GM23248 (cell line): ENCODE results near the gene FARS2. TPM values are rescaled to one million over a fixed set of nuclear protein-coding genes. Genes with fewer than 3 reads are reported as not detected.

Experiments used
- DNase-seq: peaks from one replicate; pipeline ENCODE4 v3.0.0-alpha.2; 2015
- H2AFZ ChIP-seq: fragments of 200-600 bp; sonication (generic); 2 replicates; pipeline ENCODE4 v1.6.1; 2016; ENCODE audit warnings: antibody characterized with exemption
- H3F3A ChIP-seq: fragments of 200-600 bp; sonication (generic); 2 replicates; pipeline ENCODE4 v1.6.1; 2016; ENCODE audit warnings: mild to moderate bottlenecking, antibody characterized with exemption, mixed run types; ENCODE audit not compliant: insufficient read depth
- H3K27ac ChIP-seq: fragments of 200-600 bp; sonication (generic); 2 replicates; pipeline ENCODE4 v1.5.1; 2016; ENCODE audit warnings: mild to moderate bottlenecking
- H3K27me3 ChIP-seq: fragments of 200-600 bp; sonication (generic); replicated peaks from 2 replicates; pipeline ENCODE4 v1.6.1; 2016; ENCODE audit warnings: mild to moderate bottlenecking; ENCODE audit not compliant: insufficient read depth
- H3K36me3 ChIP-seq: fragments of 200-600 bp; sonication (generic); 2 replicates; pipeline ENCODE4 v1.6.1; 2016; ENCODE audit warnings: low read depth, mild to moderate bottlenecking
- H3K4me1 ChIP-seq: fragments of 200-600 bp; sonication (generic); 2 replicates; pipeline ENCODE4 v1.6.1; 2016; ENCODE audit warnings: mild to moderate bottlenecking; ENCODE audit not compliant: insufficient read depth
- H3K4me2 ChIP-seq: fragments of 200-600 bp; sonication (generic); one replicate; pipeline ENCODE4 v1.6.1; 2016; ENCODE audit warnings: mild to moderate bottlenecking; ENCODE audit not compliant: unreplicated experiment
- H3K4me3 ChIP-seq: fragments of 200-600 bp; sonication (generic); 2 replicates; pipeline ENCODE4 v1.5.1; 2016; ENCODE audit warnings: mild to moderate bottlenecking
- H3K79me2 ChIP-seq: fragments of 200-600 bp; sonication (generic); 2 replicates; pipeline ENCODE4 v1.6.1; 2016; ENCODE audit warnings: mild to moderate bottlenecking; ENCODE audit not compliant: insufficient read depth
- H3K9ac ChIP-seq: fragments of 200-600 bp; sonication (generic); 2 replicates; pipeline ENCODE4 v1.6.1; 2016; ENCODE audit warnings: mild to moderate bottlenecking
- H3K9me2 ChIP-seq: fragments of 200-600 bp; sonication (generic); 2 replicates; pipeline ENCODE4 v1.6.1; 2016; ENCODE audit warnings: mixed run types, mild to moderate bottlenecking, moderate library complexity; ENCODE audit not compliant: insufficient read depth
- H3K9me3 ChIP-seq: fragments of 200-600 bp; sonication (generic); one replicate; pipeline ENCODE4 v1.6.1; 2017; ENCODE audit warnings: low read depth
- H4K20me1 ChIP-seq: fragments of 200-600 bp; sonication (generic); 2 replicates; pipeline ENCODE4 v1.6.0; 2016; ENCODE audit not compliant: insufficient read depth
- EZH2 ChIP-seq: fragments of 200-600 bp; sonication (generic); IDR thresholded peaks from 2 replicates; pipeline ENCODE4 v1.6.1; 2018; ENCODE audit warnings: antibody characterized with exemption, mild to moderate bottlenecking; ENCODE audit not compliant: insufficient read depth, poor library complexity, severe bottlenecking
- EZH2phosphoT487 ChIP-seq: fragments of 200-600 bp; sonication (generic); IDR thresholded peaks from 2 replicates; pipeline ENCODE4 v1.6.1; 2018; ENCODE audit warnings: antibody characterized with exemption, moderate library complexity, mild to moderate bottlenecking, low read depth; ENCODE audit not compliant: insufficient read depth
- WGBS, 2 experiments: methylation state at CpG; one replicate each; pipeline ENCODE4 v1.1.6; 2015 to 2017; ENCODE audit warnings: low lambda C conversion rate in 2 of 2, low coverage in 1 of 2; ENCODE audit errors: missing lambda C conversion rate in 2 of 2; 5-methylcytosine and 5-hydroxymethylcytosine counted together
- in situ Hi-C: fragments of 300-500 bp; cut with MboI; formaldehyde crosslinking; loops from 2 replicates; pipeline ENCODE4 v1.15.0; 2020
- polyA plus RNA-seq: library from polyadenylated mRNA; unstranded; fragments of >200 nt; fragmentation: Nextera tagmentation; extraction: Ambion mirVana; gene quantifications from 2 replicates; pipeline ENCODE4 v1.2.1, GENCODE V29; 2016
- total RNA-seq: library from RNA; depleted of rRNA; stranded (reverse); fragments of >200 nt; shearing (Covaris generic); gene quantifications from 2 replicates; pipeline ENCODE4 v1.2.3, GENCODE V29; 2014

The FARS2 gene
- total and polyA plus RNA-seq, 2 experiments from 2014 or later: 15.1 to 16.5 TPM

- no peak for TF ChIP-seq EZH2
- TF ChIP-seq EZH2phosphoT487: no peak
- H3K4me3 ChIP-seq: no peak overlapping the region
- H4K20me1 ChIP-seq: no peaks in the 10 kb centered on the region
- no peak overlapping the region for H3K4me2 ChIP-seq
- peaks cover 2% of the 10 kb centered on the region; the same call in 1 of the 2 replicates for H3F3A ChIP-seq
- in situ Hi-C loops: loop anchor here (10.0 to 25.0 kb wide), 2 partner anchors 264 to 1086 kb away; no protein-coding TSS in a partner anchor
- peaks cover 21% of the 10 kb centered on the region; the same call in 1 of the 2 replicates for H3K79me2 ChIP-seq
- H3K9ac ChIP-seq: no peak overlapping the region
- H3K27me3 ChIP-seq: no peaks in the 10 kb centered on the region
- no peak overlapping the region for H3K27ac ChIP-seq
- peaks cover 4% of the 10 kb centered on the region for H3K4me1 ChIP-seq
- H3K36me3 ChIP-seq: no peaks in the 10 kb centered on the region
- DNase-seq: peak; percentile 63
- no peaks in the 10 kb centered on the region for H3K9me3 ChIP-seq
- H3K9me2 ChIP-seq: no peaks in the 10 kb centered on the region
- H2AFZ ChIP-seq: no peak overlapping the region
- 71 to 82% methylated on average over 1 of the region's 1 CpG for WGBS, 2 experiments
Observed at GRCh38 chr6:5398530-5398929, 137.2 kb downstream of the FARS2 start.

- DNase-seq: no peak
- no peak overlapping the region for H3K4me2 ChIP-seq
- H3K4me3 ChIP-seq: no peak overlapping the region
- H3F3A ChIP-seq: peaks cover 8% of the 10 kb centered on the region; the same call in 1 of the 2 replicates
- H2AFZ ChIP-seq: no peak overlapping the region
- peaks cover 13% of the 10 kb centered on the region; the same call in 1 of the 2 replicates for H3K79me2 ChIP-seq
- H3K4me1 ChIP-seq: peaks cover 9% of the 10 kb centered on the region
- 97 to 100% methylated on average over 2 of the region's 2 CpGs for WGBS, 2 experiments
- H3K9ac ChIP-seq: no peak overlapping the region
- H3K27ac ChIP-seq: no peak overlapping the region
- in situ Hi-C loops: loop anchor here (10.0 to 25.0 kb wide), 2 partner anchors 265 to 1087 kb away; no protein-coding TSS in a partner anchor
- no peaks in the 10 kb centered on the region for H3K9me2 ChIP-seq
- H3K9me3 ChIP-seq: no peaks in the 10 kb centered on the region
- no peaks in the 10 kb centered on the region for H3K36me3 ChIP-seq
- no peaks in the 10 kb centered on the region for H3K27me3 ChIP-seq
- no peaks in the 10 kb centered on the region for H4K20me1 ChIP-seq
- TF ChIP-seq EZH2: no peak
- no peak for TF ChIP-seq EZH2phosphoT487
Observed at GRCh38 chr6:5399391-5399790, 138.1 kb downstream of the FARS2 start.

GRCh38 chr6:5401845-5402738 is 140.8 kb downstream of the FARS2 start:
- Histone ChIP-seq H3K27ac (no peak overlapping the region), H3K9ac (no peak overlapping the region), H3K4me1 (peaks cover 9% of the 10 kb centered on the region), H2AFZ (no peak overlapping the region), H3K9me3 (no peaks in the 10 kb centered on the region), H3K4me3 (no peak overlapping the region), H3K36me3 (no peaks in the 10 kb centered on the region), H3K4me2 (no peak overlapping the region), H4K20me1 (no peaks in the 10 kb centered on the region), H3K9me2 (no peaks in the 10 kb centered on the region), H3K79me2 (peaks cover 12% of the 10 kb centered on the region; the same call in 1 of the 2 replicates), H3K27me3 (no peaks in the 10 kb centered on the region), H3F3A (peaks cover 9% of the 10 kb centered on the region; the same call in 1 of the 2 replicates)
- in situ Hi-C loops: no loop called here
- peak; percentile 55 for DNase-seq
- 92 to 97% methylated on average over 4 of the region's 4 CpGs for WGBS, 2 experiments
- no peak for TF ChIP-seq EZH2phosphoT487
- TF ChIP-seq EZH2: no peak

GRCh38 chr6:5403076-5403475 is 141.8 kb downstream of the FARS2 start:
- peak overlapping the region; percentile 27; the same call in 1 of the 2 replicates for H3K9ac ChIP-seq
- 99 to 100% methylated on average over 3 of the region's 3 CpGs for WGBS, 2 experiments
- H3K9me3 ChIP-seq: no peaks in the 10 kb centered on the region
- DNase-seq: no peak
- no peak overlapping the region for H3K4me2 ChIP-seq
- peak overlapping the region; percentile 40 for H3K27ac ChIP-seq
- TF ChIP-seq EZH2phosphoT487 (no peak), EZH2 (no peak)
- no peak overlapping the region for H3K4me3 ChIP-seq
- no peaks in the 10 kb centered on the region for H3K36me3 ChIP-seq
- H3K9me2 ChIP-seq: no peaks in the 10 kb centered on the region
- peaks cover 9% of the 10 kb centered on the region for H3K4me1 ChIP-seq
- H3F3A ChIP-seq: peaks cover 9% of the 10 kb centered on the region; the same call in 1 of the 2 replicates
- H2AFZ ChIP-seq: no peak overlapping the region
- H3K27me3 ChIP-seq: no peaks in the 10 kb centered on the region
- in situ Hi-C loops: no loop called here
- H4K20me1 ChIP-seq: no peaks in the 10 kb centered on the region
- H3K79me2 ChIP-seq: peaks cover 12% of the 10 kb centered on the region; the same call in 1 of the 2 replicates
